Nucleus accumbens (tissue), 56 donors: ENCODE data around the gene MYO1B.
A peak's percentile ranks its signal among the peaks of the same experiment; 100 is the strongest.

ENCODE experiments used
- DNase-seq, 56 donors: peaks; one replicate each; lab custom pipeline; 2025; lab: John Stamatoyannopoulos, UW

MYO1B gene

GRCh38 chr2:191295088-191295487 lies 49.9 kb downstream of the MYO1B start:
- DNase-seq, result no peak

GRCh38 chr2:191296083-191297006 lies 51.1 kb downstream of the MYO1B start:
- no peak for DNase-seq

- no peak for DNase-seq
Measured at GRCh38 chr2:191297033-191297432, 51.8 kb downstream of the MYO1B start.

- no peak for DNase-seq
Measured at GRCh38 chr2:191298306-191298705, 53.1 kb downstream of the MYO1B start.

GRCh38 chr2:191299010-191299409 lies 53.8 kb downstream of the MYO1B start:
- DNase-seq, result no peak

- DNase-seq, result no peak
Measured at GRCh38 chr2:191299866-191300265, 54.7 kb downstream of the MYO1B start.

- no peak for DNase-seq
Measured at GRCh38 chr2:191301971-191302370, 56.8 kb downstream of the MYO1B start.

- no peak for DNase-seq
Measured at GRCh38 chr2:191302459-191303139, 57.4 kb downstream of the MYO1B start.

GRCh38 chr2:191303140-191304005 lies 58.2 kb downstream of the MYO1B start:
- no peak for DNase-seq

GRCh38 chr2:191304939-191305875 lies 60.0 kb downstream of the MYO1B start:
- DNase-seq, result peak in 2 of 56 donors; percentile 1 to 2

GRCh38 chr2:191308026-191308425 lies 62.8 kb downstream of the MYO1B start:
- no peak for DNase-seq

GRCh38 chr2:191311156-191311555 lies 66.0 kb downstream of the MYO1B start:
- DNase-seq, result no peak

- DNase-seq, result no peak
Measured at GRCh38 chr2:191311627-191312026, 66.4 kb downstream of the MYO1B start.

GRCh38 chr2:191312163-191312562 lies 67.0 kb downstream of the MYO1B start:
- no peak for DNase-seq

- no peak for DNase-seq
Measured at GRCh38 chr2:191312662-191313061, 67.5 kb downstream of the MYO1B start.

GRCh38 chr2:191314697-191315364 lies 69.6 kb downstream of the MYO1B start:
- no peak for DNase-seq

- no peak for DNase-seq
Measured at GRCh38 chr2:191315365-191315752, 70.2 kb downstream of the MYO1B start.

- no peak for DNase-seq
Measured at GRCh38 chr2:191316246-191316994, 71.2 kb downstream of the MYO1B start.
